H1 (cell line): ENCODE results near the gene PTPRT. TPM values are rescaled to one million over a fixed set of nuclear protein-coding genes. Genes with fewer than 3 reads are reported as not detected.

Experiments
- CTCF ChIA-PET: fragments of 300-600 bp; sonication (Branson Sonifier 250); formaldehyde crosslinking; loops from one replicate; lab custom pipeline; 2021; ENCODE audit not compliant: partially characterized antibody; lab: Charles Lee
- POLR2A ChIA-PET: fragments of 300-600 bp; sonication (Branson Sonifier 250); formaldehyde crosslinking; loops from one replicate; lab custom pipeline; 2021; ENCODE audit warnings: inconsistent platforms; ENCODE audit not compliant: partially characterized antibody; lab: Charles Lee
- DNase-seq, 2 experiments: peaks; one replicate each; pipeline versions ENCODE4 v3.0.0 to v3.0.0-alpha.2; 2010 to 2022; ENCODE audit warnings: low spot score in 2 of 2, low read depth in 1 of 2, mixed read lengths in 1 of 2
- FAIRE-seq: peaks from 2 replicates; lab custom pipeline; 2011; peaks lifted over from hg19 to GRCh38; lab: Jason Lieb, UNC
- H2AFZ ChIP-seq: 2 replicates; pipeline ENCODE4 v1.8.1; 2012; ENCODE audit warnings: low read length, inconsistent platforms
- H2AK5ac ChIP-seq: 2 replicates; pipeline ENCODE4 v1.6.1; 2013; ENCODE audit warnings: low read depth, low read length
- H2BK120ac ChIP-seq: replicated peaks from 2 replicates; pipeline ENCODE3; 2013; ENCODE audit warnings: low read depth, low read length, inconsistent platforms
- H2BK12ac ChIP-seq: 2 replicates; pipeline ENCODE4 v1.6.1; 2013; ENCODE audit warnings: low read depth, low read length
- H2BK15ac ChIP-seq: 2 replicates; pipeline ENCODE4 v1.6.1; 2013; ENCODE audit warnings: low read length
- H2BK20ac ChIP-seq: 2 replicates; pipeline ENCODE4 v1.6.1; 2013; ENCODE audit warnings: low read length
- H2BK5ac ChIP-seq: 2 replicates; pipeline ENCODE4 v1.6.1; 2013; ENCODE audit warnings: low read depth, low read length
- H3K14ac ChIP-seq: 2 replicates; pipeline ENCODE4 v1.6.1; 2013; ENCODE audit warnings: inconsistent platforms; ENCODE audit not compliant: insufficient read length
- H3K18ac ChIP-seq: 2 replicates; pipeline ENCODE4 v1.6.1; 2013; ENCODE audit warnings: low read length; ENCODE audit errors: extremely low read depth
- H3K23ac ChIP-seq: 2 replicates; pipeline ENCODE4 v1.6.1; 2013; ENCODE audit warnings: inconsistent platforms; ENCODE audit not compliant: insufficient read length
- H3K23me2 ChIP-seq: 2 replicates; pipeline ENCODE4 v1.6.1; 2013; ENCODE audit warnings: low read depth, low read length
- H3K27ac ChIP-seq: 2 replicates; pipeline ENCODE4 v1.6.1; 2011; ENCODE audit warnings: low read depth, low read length, inconsistent platforms
- H3K27me3 ChIP-seq, 4 experiments: replicated peaks in 1 of 4; 1 replicate in 1 of 4; 2 replicates in 3 of 4; pipeline versions ENCODE4 v1.6.1 to v1.8.1; 2011 to 2013; ENCODE audit warnings: low read length in 3 of 4, mild to moderate bottlenecking in 3 of 4, inconsistent platforms in 2 of 4, mixed read lengths in 2 of 4, moderate library complexity in 1 of 4; ENCODE audit not compliant: control insufficient read depth in 3 of 4, insufficient read depth in 3 of 4; ENCODE audit errors: extremely low read depth in 1 of 4
- H3K36me3 ChIP-seq, 4 experiments: 2 replicates each; pipeline versions ENCODE4 v1.6.1 to v1.8.1; 2011 to 2013; ENCODE audit warnings: mild to moderate bottlenecking in 4 of 4, low read length in 3 of 4, moderate library complexity in 2 of 4, control low read depth in 1 of 4, inconsistent platforms in 1 of 4; ENCODE audit not compliant: insufficient read depth in 4 of 4, control insufficient read depth in 2 of 4
- H3K4ac ChIP-seq: replicated peaks from 2 replicates; pipeline ENCODE3; 2013; ENCODE audit warnings: low read length, low read depth, mixed read lengths, inconsistent platforms; ENCODE audit not compliant: insufficient read length
- H3K4me1 ChIP-seq, 4 experiments: replicated peaks in 1 of 4; 1 replicate in 1 of 4; 2 replicates in 3 of 4; pipeline versions ENCODE4 v1.6.1 to v1.8.1; 2011 to 2013; ENCODE audit warnings: low read length in 3 of 4, inconsistent platforms in 2 of 4, mixed read lengths in 1 of 4; ENCODE audit not compliant: insufficient read depth in 4 of 4, control insufficient read depth in 3 of 4
- H3K4me2 ChIP-seq, 2 experiments: 2 replicates each; pipeline versions ENCODE4 v1.6.1 to v1.8.1; 2011 to 2013; ENCODE audit warnings: low read depth in 2 of 2, low read length in 2 of 2, control low read depth in 1 of 2, inconsistent platforms in 1 of 2, mild to moderate bottlenecking in 1 of 2; ENCODE audit not compliant: insufficient read depth in 1 of 2
- H3K4me3 ChIP-seq, 4 experiments: fragments of 200-600, 300-600 bp in 1 of 4; sonication (generic), shearing (Covaris generic), sonication (Bioruptor Twin) in 1 of 4; 2 replicates each; pipeline versions ENCODE4 v1.5.1 to v1.8.1; 2011 to 2016; ENCODE audit warnings: low read length in 4 of 4, low read depth in 3 of 4, control low read depth in 2 of 4, inconsistent platforms in 2 of 4, mild to moderate bottlenecking in 2 of 4, mixed read lengths in 1 of 4, moderate library complexity in 1 of 4; ENCODE audit not compliant: insufficient read depth in 2 of 4; ENCODE audit errors: extremely low read depth in 1 of 4
- H3K56ac ChIP-seq: replicated peaks from 2 replicates; pipeline ENCODE3; 2013; ENCODE audit warnings: low read depth, mild to moderate bottlenecking, mixed read lengths, low read length, inconsistent platforms; ENCODE audit not compliant: insufficient read length
- H3K79me1 ChIP-seq: 2 replicates; pipeline ENCODE4 v1.6.1; 2013; ENCODE audit warnings: low read depth, low read length, control low read depth
- H3K79me2 ChIP-seq, 2 experiments: 2 replicates each; pipeline versions ENCODE4 v1.6.1 to v1.8.1; 2012 to 2013; ENCODE audit warnings: low read length in 2 of 2, mild to moderate bottlenecking in 2 of 2, inconsistent platforms in 1 of 2; ENCODE audit not compliant: insufficient read depth in 2 of 2, control insufficient read depth in 1 of 2
- H3K9ac ChIP-seq, 4 experiments: replicated peaks in 1 of 4; 1 replicate in 1 of 4; 2 replicates in 3 of 4; pipeline versions ENCODE4 v1.6.1 to v1.8.1; 2011 to 2013; ENCODE audit warnings: low read depth in 3 of 4, low read length in 3 of 4, control low read depth in 2 of 4, mild to moderate bottlenecking in 2 of 4, moderate library complexity in 2 of 4, inconsistent platforms in 1 of 4; ENCODE audit errors: extremely low read depth in 1 of 4
- H3K9me3 ChIP-seq, 2 experiments: 2 replicates each; pipeline versions ENCODE4 v1.6.1 to v1.8.1; 2012 to 2013; ENCODE audit warnings: mild to moderate bottlenecking in 2 of 2, moderate library complexity in 2 of 2, control low read depth in 1 of 2, inconsistent platforms in 1 of 2, low read depth in 1 of 2, low read length in 1 of 2, mixed read lengths in 1 of 2; ENCODE audit not compliant: insufficient read depth in 2 of 2
- H4K20me1 ChIP-seq, 2 experiments: replicated peaks in 1 of 2; 2 replicates each; pipeline versions ENCODE3 to v1.8.1; 2011 to 2013; ENCODE audit warnings: inconsistent platforms in 2 of 2, low read length in 2 of 2, mild to moderate bottlenecking in 1 of 2; ENCODE audit not compliant: insufficient read depth in 2 of 2, control insufficient read depth in 1 of 2
- H4K5ac ChIP-seq: 2 replicates; pipeline ENCODE4 v1.6.1; 2013; ENCODE audit warnings: low read length, low read depth, mixed read lengths, inconsistent platforms; ENCODE audit not compliant: insufficient read length
- H4K8ac ChIP-seq: 2 replicates; pipeline ENCODE4 v1.8.0; 2013; ENCODE audit warnings: mild to moderate bottlenecking, moderate library complexity, low read length, inconsistent platforms; ENCODE audit not compliant: insufficient read depth; ENCODE audit errors: extremely low read depth
- H4K91ac ChIP-seq: replicated peaks from 2 replicates; pipeline ENCODE3; 2013; ENCODE audit warnings: low read length, mixed read lengths, inconsistent platforms; ENCODE audit not compliant: insufficient read length
- HDAC2 ChIP-seq, 2 experiments: fragments of 300-600 bp in 1 of 2; sonication (generic) in 1 of 2; IDR thresholded peaks; 2 replicates each; pipeline ENCODE4 v1.6.1; 2011 to 2012; ENCODE audit warnings: low read depth in 2 of 2, low read length in 2 of 2, mild to moderate bottlenecking in 2 of 2, moderate library complexity in 2 of 2, borderline replicate concordance in 1 of 2, inconsistent platforms in 1 of 2
- WGBS, 2 experiments: shearing (Covaris generic) in 1 of 2; methylation state at CpG; one replicate each; pipeline versions ENCODE4 v1.1.6 to v1.1.7; 2013 to 2015; ENCODE audit warnings: low lambda C conversion rate in 2 of 2, mixed read lengths in 2 of 2, inconsistent platforms in 1 of 2, low coverage in 1 of 2, missing lambda C conversion rate in 1 of 2; ENCODE audit not compliant: insufficient replicate concordance in 2 of 2, insufficient coverage in 1 of 2, insufficient read length in 1 of 2; ENCODE audit errors: extremely low coverage in 1 of 2, missing lambda C conversion rate in 1 of 2; 5-methylcytosine and 5-hydroxymethylcytosine counted together
- polyA plus RNA-seq, 7 experiments: library from polyadenylated mRNA; depleted of rRNA in 3 of 7; stranded (reverse) in 5 of 7; unstranded in 2 of 7; fragments of >200 nt in 5 of 7; fragments of 200-250 nt in 2 of 7; gene quantifications; 1 replicate in 5 of 7; 2 replicates in 1 of 7; 4 replicates in 1 of 7; pipeline versions ENCODE4 v1.2.1 to v1.2.3, GENCODE V29; 2011 to 2013; ENCODE audit warnings: missing spikeins in 2 of 7, mixed read lengths in 2 of 7
- total RNA-seq: library from RNA; stranded (reverse); fragmentation: NEBNext Ultra II Directional; extraction: Animal tissue kit (Norgen Biotek cat#: 25700); gene quantifications from 2 replicates; pipeline ENCODE4 v1.2.1, GENCODE V29; 2021

PTPRT gene
- total and polyA plus RNA-seq, 2 of the 8 experiments (the other 6 are each of a cell fraction or from before 2014, with no cell fraction given), result 0.33 to 1.8 TPM

DNA sequence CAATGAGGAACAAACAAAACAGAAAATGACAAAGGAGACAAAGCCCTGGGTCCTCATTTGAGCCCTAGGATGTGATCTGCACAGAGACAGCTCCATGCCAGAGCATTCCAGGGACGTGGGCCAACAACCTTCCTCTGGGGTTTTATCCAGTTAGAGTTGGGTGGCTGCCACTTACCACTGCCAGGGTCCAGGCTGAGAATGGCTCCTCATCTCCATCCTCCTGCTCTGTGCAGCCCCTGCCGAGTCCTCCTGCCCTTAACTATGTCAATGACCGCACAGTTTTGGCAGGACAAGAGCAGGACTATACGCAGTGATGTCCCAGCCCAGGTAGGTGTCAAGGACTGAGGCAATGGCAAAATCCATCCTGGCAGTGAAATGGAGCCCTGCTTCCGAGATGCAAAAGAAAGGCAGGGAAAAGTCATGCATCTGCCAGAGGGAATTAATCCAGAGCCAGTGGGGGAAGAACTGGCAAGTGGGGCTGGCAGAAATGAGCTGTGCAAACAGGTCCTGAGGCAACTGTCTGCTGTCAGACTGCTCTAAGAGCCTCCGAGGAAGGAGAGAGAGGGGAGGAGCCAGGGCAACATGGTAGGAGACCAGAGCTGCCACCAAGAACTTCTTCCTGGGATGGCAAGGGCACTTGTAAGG lies 449.4 kb downstream of the PTPRT start:
- H3K4me3 ChIP-seq, result no peak overlapping the region
- H4K91ac ChIP-seq, result no peak overlapping the region
- no peaks in the 10 kb centered on the region for H3K79me2 ChIP-seq
- H3K9ac ChIP-seq, result no peak overlapping the region
- no peak overlapping the region for H3K27ac ChIP-seq
- H3K56ac ChIP-seq, result no peak overlapping the region
- H4K8ac ChIP-seq, result no peak overlapping the region
- 90% methylated on average over 6 of the region's 6 CpGs; no CpG with 5 or more reads in 1 of the 2 experiments for WGBS, 2 experiments
- H4K5ac ChIP-seq, result no peak overlapping the region
- no peak overlapping the region for H3K4ac ChIP-seq
- H3K23me2 ChIP-seq, result no peaks in the 10 kb centered on the region
- no peaks in the 10 kb centered on the region for H3K4me1 ChIP-seq
- no peak overlapping the region for H2BK120ac ChIP-seq
- ChIA-PET CTCF (interaction anchor here (1.4 kb wide), 1 partner anchor 448 kb away, joined by 3 read pairs; no protein-coding TSS in a partner anchor), POLR2A (no interaction called here)
- DNase-seq (no peak), FAIRE-seq (no peak)
- H2AK5ac ChIP-seq, result no peak overlapping the region
- H3K23ac ChIP-seq, result no peak overlapping the region
- H3K27me3 ChIP-seq, result no peaks in the 10 kb centered on the region; a peak in 1 of 7 replicates
- no peaks in the 10 kb centered on the region for H3K9me3 ChIP-seq
- no peak overlapping the region for H2BK12ac ChIP-seq
- no peak overlapping the region for H3K14ac ChIP-seq
- no peaks in the 10 kb centered on the region for H4K20me1 ChIP-seq
- no peaks in the 10 kb centered on the region for H3K36me3 ChIP-seq
- H2AFZ ChIP-seq, result no peak overlapping the region
- H3K4me2 ChIP-seq, result no peak overlapping the region
- H2BK5ac ChIP-seq, result no peak overlapping the region
- H2BK20ac ChIP-seq, result no peak overlapping the region
- H3K18ac ChIP-seq, result no peak overlapping the region
- no peaks in the 10 kb centered on the region for H3K79me1 ChIP-seq
- H2BK15ac ChIP-seq, result no peak overlapping the region
- TF ChIP-seq HDAC2 (IDR thresholded peaks at IDR 0.05; ENCODE audit: borderline replicate concordance in 1 of 2, low read depth in 2 of 2, low read length in 2 of 2), result no peak
